HEK293 (cell line): ENCODE data around the gene VDR.

Experiments used
- CTCF ChIA-PET: fragments of 350-600 bp; formaldehyde crosslinking; extraction: SDS; loops from one replicate; lab custom pipeline; 2021; ENCODE audit warnings: antibody characterized with exemption; lab: Yijun Ruan, JAX
- POLR2A ChIA-PET: fragments of 300-600 bp; formaldehyde crosslinking; extraction: SDS; loops from one replicate; lab custom pipeline; 2020; ENCODE audit warnings: antibody characterized with exemption, inconsistent platforms; lab: Yijun Ruan, JAX
- H3K27ac ChIP-seq: fragments of 200-500 bp; sonication (Bioruptor generic); 2 replicates; pipeline ENCODE4 v1.5.1; 2014; ENCODE audit warnings: low read depth, low read length, control low read depth, inconsistent platforms; ENCODE audit errors: extremely low read depth
- H3K36me3 ChIP-seq, 2 experiments: fragments of 200-500 bp in 1 of 2; sonication (Bioruptor generic) in 1 of 2; 1 replicate in 1 of 2; 2 replicates in 1 of 2; pipeline ENCODE4 v1.5.1; 2014 to 2017; ENCODE audit warnings: inconsistent platforms in 2 of 2, low read length in 2 of 2; ENCODE audit not compliant: control insufficient read depth in 2 of 2, insufficient read depth in 1 of 2
- H3K4me1 ChIP-seq: fragments of 200-500 bp; sonication (Bioruptor generic); 2 replicates; pipeline ENCODE4 v1.5.1; 2014; ENCODE audit warnings: mild to moderate bottlenecking, low read length, inconsistent platforms; ENCODE audit not compliant: control insufficient read depth, insufficient read depth
- H3K4me3 ChIP-seq: 2 replicates; pipeline ENCODE4 v1.5.1; 2011; ENCODE audit warnings: low read depth, mild to moderate bottlenecking, control low read depth, low read length, moderate library complexity
- H3K9me3 ChIP-seq: fragments of 200-500 bp; sonication (Bioruptor generic); 2 replicates; pipeline ENCODE4 v1.5.1; 2014; ENCODE audit warnings: low read depth, low read length, inconsistent platforms; ENCODE audit not compliant: control insufficient read depth, insufficient read depth
- EGR2 ChIP-seq: fragments of 450-650 bp; formaldehyde crosslinking; IDR thresholded peaks from 2 replicates; pipeline ENCODE4 v1.5.1; 2016; ENCODE audit warnings: low read depth, missing biosample characterization, missing genetic modification characterization
- IKZF3 ChIP-seq: fragments of 450-650 bp; IDR thresholded peaks from 2 replicates; pipeline ENCODE4 v1.5.0; 2018; ENCODE audit warnings: missing biosample characterization, mild to moderate bottlenecking, missing genetic modification characterization, moderate library complexity
- MZF1 ChIP-seq: fragments of 450-650 bp; formaldehyde crosslinking; IDR thresholded peaks from 2 replicates; pipeline ENCODE4 v1.5.1; 2017; ENCODE audit warnings: missing biosample characterization, missing genetic modification characterization, borderline replicate concordance
- OSR2 ChIP-seq: fragments of 450-650 bp; formaldehyde crosslinking; IDR thresholded peaks from 2 replicates; pipeline ENCODE4 v1.5.1; 2016; ENCODE audit warnings: missing biosample characterization, missing genetic modification characterization
- REPIN1 ChIP-seq: fragments of 450-650 bp; formaldehyde crosslinking; IDR thresholded peaks from 2 replicates; pipeline ENCODE4 v1.5.1; 2017; ENCODE audit warnings: missing biosample characterization, missing genetic modification characterization, low read depth
- TCF7L2 ChIP-seq: IDR thresholded peaks from 2 replicates; pipeline ENCODE4 v1.6.1; 2011; ENCODE audit warnings: low read depth, mild to moderate bottlenecking, inconsistent platforms, low read length, moderate library complexity, borderline replicate concordance
- TRIM28 ChIP-seq: IDR thresholded peaks from 2 replicates; pipeline ENCODE4 v1.6.1; 2011; ENCODE audit warnings: low read length, control low read depth, borderline replicate concordance
- ZBTB17 ChIP-seq: fragments of 450-650 bp; formaldehyde crosslinking; IDR thresholded peaks from 2 replicates; pipeline ENCODE4 v1.5.1; 2016; ENCODE audit warnings: missing biosample characterization, missing genetic modification characterization
- ZBTB7A ChIP-seq: fragments of 450-650 bp; formaldehyde crosslinking; IDR thresholded peaks from 2 replicates; pipeline ENCODE4 v1.5.1; 2016; ENCODE audit warnings: low read depth, missing biosample characterization, missing genetic modification characterization
- ZFHX2 ChIP-seq: fragments of 450-650 bp; formaldehyde crosslinking; conservative IDR thresholded peaks from 2 replicates; pipeline ENCODE4 v1.5.1; 2016; ENCODE audit warnings: missing biosample characterization, missing genetic modification characterization
- ZNF2 ChIP-seq: fragments of 450-650 bp; formaldehyde crosslinking; IDR thresholded peaks from 2 replicates; pipeline ENCODE4 v1.5.1; 2016; ENCODE audit warnings: missing biosample characterization, missing genetic modification characterization
- ZNF214 ChIP-seq: fragments of 450-650 bp; formaldehyde crosslinking; IDR thresholded peaks from 2 replicates; pipeline ENCODE4 v1.5.1; 2017; ENCODE audit warnings: missing biosample characterization, mild to moderate bottlenecking, missing genetic modification characterization, borderline replicate concordance
- ZNF24 ChIP-seq: fragments of 450-650 bp; formaldehyde crosslinking; IDR thresholded peaks from 2 replicates; pipeline ENCODE4 v1.5.1; 2016; ENCODE audit warnings: missing biosample characterization, missing genetic modification characterization
- ZNF302 ChIP-seq: fragments of 450-650 bp; formaldehyde crosslinking; IDR thresholded peaks from 2 replicates; pipeline ENCODE4 v1.5.1; 2016; ENCODE audit warnings: missing biosample characterization, missing genetic modification characterization, low read depth
- ZNF335 ChIP-seq: fragments of 450-650 bp; formaldehyde crosslinking; conservative IDR thresholded peaks from 2 replicates; pipeline ENCODE4 v1.5.1; 2016; ENCODE audit warnings: missing biosample characterization, missing genetic modification characterization
- ZNF350 ChIP-seq: fragments of 450-650 bp; formaldehyde crosslinking; IDR thresholded peaks from 2 replicates; pipeline ENCODE4 v1.5.0; 2017; ENCODE audit warnings: missing biosample characterization, mild to moderate bottlenecking, missing genetic modification characterization
- ZNF501 ChIP-seq: fragments of 450-650 bp; formaldehyde crosslinking; IDR thresholded peaks from 2 replicates; pipeline ENCODE4 v1.5.1; 2016; ENCODE audit warnings: missing biosample characterization, missing genetic modification characterization
- ZNF514 ChIP-seq: fragments of 450-650 bp; formaldehyde crosslinking; IDR thresholded peaks from 2 replicates; pipeline ENCODE4 v1.5.1; 2016; ENCODE audit warnings: missing biosample characterization, missing genetic modification characterization
- ZNF549 ChIP-seq: fragments of 450-650 bp; IDR thresholded peaks from 2 replicates; pipeline ENCODE4 v1.5.1; 2018; ENCODE audit warnings: missing biosample characterization, missing genetic modification characterization, mild to moderate bottlenecking, inconsistent platforms, moderate library complexity
- ZNF558 ChIP-seq: fragments of 450-650 bp; formaldehyde crosslinking; IDR thresholded peaks from 2 replicates; pipeline ENCODE4 v1.5.1; 2016; ENCODE audit warnings: missing biosample characterization, missing genetic modification characterization
- ZNF571 ChIP-seq: fragments of 450-650 bp; formaldehyde crosslinking; IDR thresholded peaks from 2 replicates; pipeline ENCODE4 v1.5.0; 2017; ENCODE audit warnings: missing biosample characterization, missing genetic modification characterization
- ZNF830 ChIP-seq: fragments of 450-650 bp; IDR thresholded peaks from 2 replicates; pipeline ENCODE4 v1.5.0; 2018; ENCODE audit warnings: missing biosample characterization, missing genetic modification characterization, low read depth, mild to moderate bottlenecking, moderate library complexity
- TF ChIP-seq, protein P1 (sequence below): fragments of 450-650 bp; formaldehyde crosslinking; IDR thresholded peaks from 2 replicates; pipeline ENCODE4 v1.5.1; 2017; ENCODE audit warnings: missing biosample characterization, missing genetic modification characterization
- TF ChIP-seq, protein P2 (sequence below): fragments of 450-650 bp; formaldehyde crosslinking; IDR thresholded peaks from 2 replicates; pipeline ENCODE4 v1.5.1; 2016; ENCODE audit warnings: missing biosample characterization, missing genetic modification characterization

Gene VDR

DNA sequence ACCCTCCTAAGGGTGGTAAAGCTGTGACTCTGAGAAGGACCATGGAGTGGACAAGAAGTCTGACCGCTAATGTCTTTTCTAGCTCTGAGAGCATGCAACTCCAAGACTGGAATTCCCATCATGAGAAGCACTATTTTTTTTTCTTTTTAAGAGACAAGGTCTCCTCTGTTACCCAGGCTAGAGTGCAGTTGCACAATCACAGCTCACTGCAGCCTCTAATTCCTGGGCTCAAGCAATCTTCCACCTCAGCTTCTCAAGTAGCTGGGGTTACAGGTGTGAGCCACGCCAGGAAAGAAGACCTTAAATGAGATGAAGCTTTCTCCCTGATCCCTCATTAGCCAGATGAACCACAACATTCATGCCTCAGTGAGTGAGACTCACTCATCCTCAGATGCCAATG lies 19.2 kb downstream of the VDR start:
- ChIA-PET CTCF (interaction anchor here (0.6 to 1.6 kb wide), 3 partner anchors 12 to 298 kb away, joined by 3 to 5 read pairs (median 4); no protein-coding TSS in a partner anchor), POLR2A (interaction anchor here (0.9 to 1.3 kb wide), 2 partner anchors 19 to 47 kb away, joined by 3 to 5 read pairs; partner anchors contain the start of gene VDR)
- Histone ChIP-seq H3K4me3 (no peak overlapping the region), H3K27ac (no peak overlapping the region), H3K4me1 (no peaks in the 10 kb centered on the region), H3K36me3 (no peaks in the 10 kb centered on the region), H3K9me3 (no peaks in the 10 kb centered on the region)
- TF ChIP-seq ZNF571 (tag by site-specific recombination) (no peak), ZBTB17 (no peak), IKZF3 (no peak), ZNF302 (no peak), ZNF2 (no peak), ZNF514 (no peak), ZBTB7A (tag by site-specific recombination) (no peak), ZNF501 (no peak), ZNF335 (tag by site-specific recombination) (no peak), MZF1 (tag by site-specific recombination) (no peak), ZNF549 (tag by site-specific recombination) (no peak), OSR2 (tag by site-specific recombination) (no peak), ZNF350 (tag by site-specific recombination) (no peak), ZNF24 (no peak), TCF7L2 (no peak), ZNF558 (no peak)
- TF ChIP-seq, protein P1, sequence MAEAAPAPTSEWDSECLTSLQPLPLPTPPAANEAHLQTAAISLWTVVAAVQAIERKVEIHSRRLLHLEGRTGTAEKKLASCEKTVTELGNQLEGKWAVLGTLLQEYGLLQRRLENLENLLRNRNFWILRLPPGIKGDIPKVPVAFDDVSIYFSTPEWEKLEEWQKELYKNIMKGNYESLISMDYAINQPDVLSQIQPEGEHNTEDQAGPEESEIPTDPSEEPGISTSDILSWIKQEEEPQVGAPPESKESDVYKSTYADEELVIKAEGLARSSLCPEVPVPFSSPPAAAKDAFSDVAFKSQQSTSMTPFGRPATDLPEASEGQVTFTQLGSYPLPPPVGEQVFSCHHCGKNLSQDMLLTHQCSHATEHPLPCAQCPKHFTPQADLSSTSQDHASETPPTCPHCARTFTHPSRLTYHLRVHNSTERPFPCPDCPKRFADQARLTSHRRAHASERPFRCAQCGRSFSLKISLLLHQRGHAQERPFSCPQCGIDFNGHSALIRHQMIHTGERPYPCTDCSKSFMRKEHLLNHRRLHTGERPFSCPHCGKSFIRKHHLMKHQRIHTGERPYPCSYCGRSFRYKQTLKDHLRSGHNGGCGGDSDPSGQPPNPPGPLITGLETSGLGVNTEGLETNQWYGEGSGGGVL (tag by site-specific recombination) = no peak
- TF ChIP-seq, protein P2, sequence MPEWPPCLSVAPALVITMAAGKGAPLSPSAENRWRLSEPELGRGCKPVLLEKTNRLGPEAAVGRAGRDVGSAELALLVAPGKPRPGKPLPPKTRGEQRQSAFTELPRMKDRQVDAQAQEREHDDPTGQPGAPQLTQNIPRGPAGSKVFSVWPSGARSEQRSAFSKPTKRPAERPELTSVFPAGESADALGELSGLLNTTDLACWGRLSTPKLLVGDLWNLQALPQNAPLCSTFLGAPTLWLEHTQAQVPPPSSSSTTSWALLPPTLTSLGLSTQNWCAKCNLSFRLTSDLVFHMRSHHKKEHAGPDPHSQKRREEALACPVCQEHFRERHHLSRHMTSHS = no peak

DNA sequence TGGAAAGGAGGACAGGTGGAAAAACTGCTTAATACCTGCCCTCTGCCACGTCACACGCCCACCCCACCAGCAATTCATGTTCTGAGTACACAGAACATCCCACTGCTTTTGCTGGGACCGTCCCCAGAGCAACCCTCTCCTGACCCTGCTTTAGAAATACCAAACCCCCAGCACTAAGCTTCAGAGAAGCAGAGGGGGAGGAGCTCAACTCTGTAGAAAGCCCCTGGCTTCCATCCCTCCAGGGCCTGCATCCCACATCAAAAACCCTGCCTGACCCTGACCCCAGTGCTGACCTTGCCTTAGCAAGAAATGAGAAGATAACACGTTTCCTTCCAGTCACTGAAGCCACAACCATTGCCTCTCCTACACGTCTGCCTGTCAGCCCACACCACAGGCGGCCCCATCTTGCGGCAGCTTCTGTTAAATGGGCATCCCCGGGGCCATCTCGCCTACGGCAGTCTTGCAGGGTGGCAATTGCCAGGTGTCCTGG lies 19.7 kb downstream of the VDR start:
- CTCF ChIA-PET = interaction anchor here (0.6 to 1.1 kb wide), 3 partner anchors 11 to 297 kb away, joined by 3 to 4 read pairs (median 4); no protein-coding TSS in a partner anchor
- TF ChIP-seq REPIN1 (tag by site-specific recombination) (no peak), ZNF214 (tag by site-specific recombination) (no peak), ZNF830 (tag by site-specific recombination) (no peak), EGR2 (tag by site-specific recombination) (peak; percentile 58; the same call in 1 of the 2 replicates), TRIM28 (no peak), ZFHX2 (peak; percentile 45; the same call in 1 of the 2 replicates), ZNF2 (no peak)

More for the DNA sequence above, 19.7 kb downstream of the VDR start:
- POLR2A ChIA-PET = interaction anchor here (0.8 to 0.9 kb wide), 2 partner anchors 20 to 34 kb away, joined by 3 to 5 read pairs; partner anchors contain the start of gene VDR
- Histone ChIP-seq H3K27ac (no peak overlapping the region), H3K4me1 (no peaks in the 10 kb centered on the region), H3K9me3 (no peaks in the 10 kb centered on the region), H3K4me3 (no peak overlapping the region), H3K36me3 (no peaks in the 10 kb centered on the region)
